ENCODE measurements around the gene ELFN1.

- TF ChIP-seq BRD4 (IDR thresholded peaks at IDR 0.05) = no peak
- no peak for TF ChIP-seq XRCC4 (IDR thresholded peaks at IDR 0.05; ENCODE audit: extremely low read depth, insufficient read depth, insufficient read length)
- TF ChIP-seq XRCC3 (IDR thresholded peaks at IDR 0.05) = no peak
- TF ChIP-seq, protein P1, sequence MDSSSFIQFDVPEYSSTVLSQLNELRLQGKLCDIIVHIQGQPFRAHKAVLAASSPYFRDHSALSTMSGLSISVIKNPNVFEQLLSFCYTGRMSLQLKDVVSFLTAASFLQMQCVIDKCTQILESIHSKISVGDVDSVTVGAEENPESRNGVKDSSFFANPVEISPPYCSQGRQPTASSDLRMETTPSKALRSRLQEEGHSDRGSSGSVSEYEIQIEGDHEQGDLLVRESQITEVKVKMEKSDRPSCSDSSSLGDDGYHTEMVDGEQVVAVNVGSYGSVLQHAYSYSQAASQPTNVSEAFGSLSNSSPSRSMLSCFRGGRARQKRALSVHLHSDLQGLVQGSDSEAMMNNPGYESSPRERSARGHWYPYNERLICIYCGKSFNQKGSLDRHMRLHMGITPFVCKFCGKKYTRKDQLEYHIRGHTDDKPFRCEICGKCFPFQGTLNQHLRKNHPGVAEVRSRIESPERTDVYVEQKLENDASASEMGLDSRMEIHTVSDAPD (CRISPR knock-in tag; IDR thresholded peaks at IDR 0.05) = no peak
- TF ChIP-seq SIN3B (IDR thresholded peaks at IDR 0.05; ENCODE audit: low read depth) = no peak
- TF ChIP-seq RFX5 (IDR thresholded peaks at IDR 0.05; ENCODE audit: low read depth, low read length) = no peak
- no peak for TF ChIP-seq MTF1 (CRISPR knock-in tag; IDR thresholded peaks at IDR 0.05; ENCODE audit: borderline replicate concordance)
- no peak for TF ChIP-seq RAD21 (CRISPR knock-in tag; conservative IDR thresholded peaks at IDR 0.05 in 1 of 2, IDR thresholded peaks at IDR 0.05 in 1 of 2)
- TF ChIP-seq RNF2 (IDR thresholded peaks at IDR 0.05) = no peak
- no peak for TF ChIP-seq PHF20 (IDR thresholded peaks at IDR 0.05; ENCODE audit: partially characterized antibody)
Observed at GRCh38 chr7:1739593-1739992, 69.5 kb downstream of the ELFN1 start.
